ENCODE data around the gene SSTR5. TPM values are rescaled to one million over a fixed set of nuclear protein-coding genes. Genes with fewer than 3 reads are reported as not detected.

Gene SSTR5
- not detected in 2 replicates for total RNA-seq

GRCh38 chr16:1072526-1073261 is at the start of gene SSTR5:
Gene SSTR5, plus strand, starts transcription at chr16:1072747. Its CDS starts 6,122 bp downstream, at chr16:1078869.

GRCh38 chr16:1096169-1097082 is 23.9 kb downstream of the SSTR5 start, which contains the start of gene C1QTNF8:
Gene C1QTNF8, minus strand, starts transcription at chr16:1096244. Its CDS starts 1,322 bp downstream, at chr16:1094922.

Other genes starting within 250 kb of the SSTR5 start
- gene LMF1, start 101.8 kb upstream of the SSTR5 start, total RNA-seq, result 12.9 and 26.4 TPM in 2 replicates
- not detected in 2 replicates for gene SOX8, start 91.0 kb upstream of the SSTR5 start, total RNA-seq
- not detected in 2 replicates for gene C1QTNF8, start 23.5 kb downstream of the SSTR5 start, total RNA-seq
- gene CACNA1H, start 80.4 kb downstream of the SSTR5 start, total RNA-seq, result under 0.01 TPM in 1 of 2 replicates, not detected in the other
- gene TPSG1, start 152.5 kb downstream of the SSTR5 start, total RNA-seq, result not detected in 2 replicates
- gene TPSB2, start 157.4 kb downstream of the SSTR5 start, total RNA-seq, result not detected in 2 replicates
- gene TPSAB1, start 168.0 kb downstream of the SSTR5 start, total RNA-seq, result not detected in 2 replicates
- not detected in 2 replicates for gene TPSD1, start 183.3 kb downstream of the SSTR5 start, total RNA-seq
- gene UBE2I, start 236.9 kb downstream of the SSTR5 start, total RNA-seq, result 46.2 and 58.3 TPM in 2 replicates

Data from hair follicular keratinocyte (primary cell).